ENCODE results near the gene ASTN1.

Gene ASTN1

GRCh38 chr1:177032434-177032833 lies 132.1 kb downstream of the ASTN1 start:
- no peak for DNase-seq

- no peak for DNase-seq
Measured at GRCh38 chr1:177024623-177025022, 139.9 kb downstream of the ASTN1 start.

- DNase-seq = no peak
Measured at GRCh38 chr1:177023726-177024125, 140.8 kb downstream of the ASTN1 start.

GRCh38 chr1:177023249-177023648 lies 141.3 kb downstream of the ASTN1 start:
- no peak for DNase-seq

- no peak for DNase-seq
Measured at GRCh38 chr1:177021687-177022086, 142.8 kb downstream of the ASTN1 start.

GRCh38 chr1:177020851-177021589 lies 143.5 kb downstream of the ASTN1 start:
- no peak for DNase-seq

- no peak for DNase-seq
Measured at GRCh38 chr1:177017287-177017852, 147.1 kb downstream of the ASTN1 start.

GRCh38 chr1:177014325-177014724 lies 150.2 kb downstream of the ASTN1 start:
- no peak for DNase-seq

GRCh38 chr1:177012342-177012925 lies 152.1 kb downstream of the ASTN1 start:
- no peak for DNase-seq

GRCh38 chr1:177011508-177011907 lies 153.0 kb downstream of the ASTN1 start:
- no peak for DNase-seq

GRCh38 chr1:177010211-177010825 lies 154.2 kb downstream of the ASTN1 start:
- no peak for DNase-seq

GRCh38 chr1:177008653-177009052 lies 155.9 kb downstream of the ASTN1 start:
- DNase-seq = no peak

GRCh38 chr1:177007437-177008161 lies 156.9 kb downstream of the ASTN1 start:
- no peak for DNase-seq

GRCh38 chr1:177002891-177003290 lies 161.6 kb downstream of the ASTN1 start:
- DNase-seq = no peak

GRCh38 chr1:177001556-177001955 lies 163.0 kb downstream of the ASTN1 start:
- no peak for DNase-seq

GRCh38 chr1:176998183-176998795 lies 166.2 kb downstream of the ASTN1 start:
- DNase-seq = no peak

- no peak for DNase-seq
Measured at GRCh38 chr1:176996456-176997090, 167.9 kb downstream of the ASTN1 start.

GRCh38 chr1:176994931-176995596 lies 169.4 kb downstream of the ASTN1 start:
- peak; percentile 52 for DNase-seq

GRCh38 chr1:176993587-176993986 lies 170.9 kb downstream of the ASTN1 start:
- no peak for DNase-seq

GRCh38 chr1:176989754-176990153 lies 174.8 kb downstream of the ASTN1 start:
- no peak for DNase-seq

GRCh38 chr1:176989023-176989422 lies 175.5 kb downstream of the ASTN1 start:
- peak; percentile 17 for DNase-seq
